ENCODE data around the gene POLQ. TPM values are rescaled to one million over a fixed set of nuclear protein-coding genes. Genes with fewer than 3 reads are reported as not detected.

The POLQ gene
- total RNA-seq, 1 donor from 2014 or later: 33.2 TPM

GRCh38 chr3:121496786-121497185 lies 49.0 kb downstream of the POLQ start:
- H3K4me1 ChIP-seq: no peaks in the 10 kb centered on the region
- DNase-seq (ENCODE audit: low spot score): no peak
- H4K20me1 ChIP-seq (ENCODE audit: low read depth): no peaks in the 10 kb centered on the region
- Mint-ChIP-seq H3K27ac (no peak overlapping the region), H3K4me3 (no peak overlapping the region), H3K36me3 (peaks cover 19% of the 10 kb centered on the region), H3K27me3 (ENCODE audit: insufficient read depth, low read depth) (no peaks in the 10 kb centered on the region), H3K9me3 (no peaks in the 10 kb centered on the region), H3K4me1 (peaks cover 2% of the 10 kb centered on the region)
- H3K9me3 ChIP-seq (ENCODE audit: low read depth): no peaks in the 10 kb centered on the region
- no peak overlapping the region for H3K4me2 ChIP-seq
- no peaks in the 10 kb centered on the region for H3F3A ChIP-seq (ENCODE audit: low read depth)
- no peak overlapping the region for H3K4me3 ChIP-seq
- TF ChIP-seq EZH2 (IDR thresholded peaks at IDR 0.05) (no peak), CTCF (IDR thresholded peaks at IDR 0.05) (no peak), EZH2phosphoT487 (IDR thresholded peaks at IDR 0.05) (no peak)
- peaks cover 6% of the 10 kb centered on the region for H3K36me3 ChIP-seq
- H3K27ac ChIP-seq: no peak overlapping the region
- H3K27me3 ChIP-seq: no peaks in the 10 kb centered on the region
- H3K9ac ChIP-seq: no peak overlapping the region
- H3K79me2 ChIP-seq (ENCODE audit: low read depth): no peaks in the 10 kb centered on the region
- H2AFZ ChIP-seq (replicated peaks): no peak overlapping the region

GRCh38 chr3:121493431-121493830 lies 52.4 kb downstream of the POLQ start:
- Histone ChIP-seq H3K79me2 (ENCODE audit: low read depth) (no peaks in the 10 kb centered on the region), H3K9ac (no peak overlapping the region), H3K4me2 (no peak overlapping the region), H2AFZ (replicated peaks) (no peak overlapping the region), H3K27me3 (no peaks in the 10 kb centered on the region), H3K9me3 (ENCODE audit: low read depth) (no peaks in the 10 kb centered on the region), H4K20me1 (ENCODE audit: low read depth) (no peaks in the 10 kb centered on the region), H3F3A (ENCODE audit: low read depth) (no peaks in the 10 kb centered on the region), H3K4me1 (no peaks in the 10 kb centered on the region), H3K27ac (no peak overlapping the region), H3K36me3 (peaks cover 14% of the 10 kb centered on the region), H3K4me3 (no peak overlapping the region)
- H3K9me3 Mint-ChIP-seq: no peaks in the 10 kb centered on the region
- no peak overlapping the region for H3K4me3 Mint-ChIP-seq
- TF ChIP-seq EZH2 (IDR thresholded peaks at IDR 0.05): no peak
- no peak for TF ChIP-seq CTCF (IDR thresholded peaks at IDR 0.05)
- TF ChIP-seq EZH2phosphoT487 (IDR thresholded peaks at IDR 0.05): no peak
- H3K4me1 Mint-ChIP-seq: peaks cover 2% of the 10 kb centered on the region
- H3K27me3 Mint-ChIP-seq (ENCODE audit: insufficient read depth, low read depth): no peaks in the 10 kb centered on the region
- DNase-seq (ENCODE audit: low spot score): no peak
- peaks cover 26% of the 10 kb centered on the region for H3K36me3 Mint-ChIP-seq
- no peak overlapping the region for H3K27ac Mint-ChIP-seq

- Mint-ChIP-seq H3K27ac (no peak overlapping the region), H3K4me3 (no peak overlapping the region), H3K4me1 (peaks cover 2% of the 10 kb centered on the region), H3K27me3 (ENCODE audit: insufficient read depth, low read depth) (no peaks in the 10 kb centered on the region), H3K36me3 (peaks cover 30% of the 10 kb centered on the region), H3K9me3 (no peaks in the 10 kb centered on the region)
- Histone ChIP-seq H3K27me3 (no peaks in the 10 kb centered on the region), H3K4me1 (no peaks in the 10 kb centered on the region), H3K9me3 (ENCODE audit: low read depth) (no peaks in the 10 kb centered on the region), H3K4me2 (no peak overlapping the region), H3K79me2 (ENCODE audit: low read depth) (no peaks in the 10 kb centered on the region), H3K27ac (no peak overlapping the region), H3K9ac (no peak overlapping the region), H3F3A (ENCODE audit: low read depth) (no peaks in the 10 kb centered on the region), H3K36me3 (peaks cover 12% of the 10 kb centered on the region), H3K4me3 (no peak overlapping the region), H4K20me1 (ENCODE audit: low read depth) (no peaks in the 10 kb centered on the region), H2AFZ (replicated peaks) (no peak overlapping the region)
- no peak for DNase-seq (ENCODE audit: low spot score)
- TF ChIP-seq EZH2 (IDR thresholded peaks at IDR 0.05) (no peak), CTCF (IDR thresholded peaks at IDR 0.05) (no peak), EZH2phosphoT487 (IDR thresholded peaks at IDR 0.05) (no peak)
These were observed 54.0 kb downstream of the POLQ start for GRCh38 chr3:121491683-121492320.

Measured in neural progenitor cell (in vitro differentiated cells).